AG09309 (cell line): Measurements from ENCODE around the gene NPPA.

ENCODE experiments used
- DNase-seq: peaks from one replicate; pipeline ENCODE4 v3.0.0-alpha.2; 2010; ENCODE audit warnings: low read depth
- H3K4me3 ChIP-seq: 2 replicates; pipeline ENCODE4 v1.5.1; 2011; ENCODE audit warnings: mild to moderate bottlenecking, low read depth, low read length, moderate library complexity; ENCODE audit not compliant: control insufficient read depth
- TF ChIP-seq, protein P1 (sequence below): IDR thresholded peaks from 2 replicates; pipeline ENCODE4 v1.5.1; 2011; ENCODE audit warnings: mild to moderate bottlenecking, low read depth, low read length, inconsistent platforms; ENCODE audit not compliant: insufficient read depth, control insufficient read depth; ENCODE audit errors: missing control alignments

NPPA gene

DNA sequence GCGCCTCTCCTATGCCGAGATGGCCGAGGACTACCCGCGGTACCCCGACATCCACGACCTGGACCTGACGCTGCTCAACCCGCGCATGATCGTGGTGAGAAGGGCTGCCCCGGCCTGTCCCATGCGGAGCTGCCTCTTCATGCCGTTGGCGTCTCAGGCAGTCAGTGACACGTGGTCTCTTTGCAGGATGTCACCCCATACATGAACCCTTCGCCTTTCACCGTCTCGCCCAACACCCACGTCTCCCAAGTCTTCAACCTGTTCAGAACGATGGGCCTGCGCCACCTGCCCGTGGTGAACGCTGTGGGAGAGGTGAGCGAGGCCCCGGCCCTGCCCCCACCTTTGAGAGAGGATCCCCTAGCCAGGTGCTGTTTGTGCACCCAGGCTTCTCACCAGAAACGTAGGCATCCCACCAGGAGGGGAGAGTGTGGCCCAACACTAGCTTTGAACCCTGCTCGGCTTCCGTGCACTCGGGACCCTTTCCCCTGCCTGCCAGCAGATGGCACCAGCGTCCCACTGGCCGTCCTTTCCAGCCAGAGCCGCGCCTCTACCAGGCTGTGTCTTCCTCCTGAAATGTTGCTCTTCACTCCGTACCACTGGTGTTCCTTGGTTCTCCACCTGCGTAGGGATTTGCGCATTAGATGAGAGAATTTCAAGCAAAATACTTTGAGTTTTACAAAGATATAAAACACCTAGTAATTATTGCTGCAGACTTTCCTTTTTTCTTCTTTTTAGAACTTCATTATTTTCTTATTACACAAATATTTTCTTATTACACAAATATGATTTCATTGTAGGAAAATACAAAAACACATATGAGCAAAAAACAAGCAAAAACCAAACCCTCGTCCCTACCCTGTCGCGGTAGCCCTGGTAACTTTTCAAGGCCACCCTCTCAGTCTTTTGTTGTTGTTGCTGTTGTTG is 9.0 kb downstream of the NPPA start:
- no peak overlapping the region for H3K4me3 ChIP-seq
- DNase-seq: no peak
- TF ChIP-seq, protein P1, sequence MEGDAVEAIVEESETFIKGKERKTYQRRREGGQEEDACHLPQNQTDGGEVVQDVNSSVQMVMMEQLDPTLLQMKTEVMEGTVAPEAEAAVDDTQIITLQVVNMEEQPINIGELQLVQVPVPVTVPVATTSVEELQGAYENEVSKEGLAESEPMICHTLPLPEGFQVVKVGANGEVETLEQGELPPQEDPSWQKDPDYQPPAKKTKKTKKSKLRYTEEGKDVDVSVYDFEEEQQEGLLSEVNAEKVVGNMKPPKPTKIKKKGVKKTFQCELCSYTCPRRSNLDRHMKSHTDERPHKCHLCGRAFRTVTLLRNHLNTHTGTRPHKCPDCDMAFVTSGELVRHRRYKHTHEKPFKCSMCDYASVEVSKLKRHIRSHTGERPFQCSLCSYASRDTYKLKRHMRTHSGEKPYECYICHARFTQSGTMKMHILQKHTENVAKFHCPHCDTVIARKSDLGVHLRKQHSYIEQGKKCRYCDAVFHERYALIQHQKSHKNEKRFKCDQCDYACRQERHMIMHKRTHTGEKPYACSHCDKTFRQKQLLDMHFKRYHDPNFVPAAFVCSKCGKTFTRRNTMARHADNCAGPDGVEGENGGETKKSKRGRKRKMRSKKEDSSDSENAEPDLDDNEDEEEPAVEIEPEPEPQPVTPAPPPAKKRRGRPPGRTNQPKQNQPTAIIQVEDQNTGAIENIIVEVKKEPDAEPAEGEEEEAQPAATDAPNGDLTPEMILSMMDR: peak; percentile 99

DNA sequence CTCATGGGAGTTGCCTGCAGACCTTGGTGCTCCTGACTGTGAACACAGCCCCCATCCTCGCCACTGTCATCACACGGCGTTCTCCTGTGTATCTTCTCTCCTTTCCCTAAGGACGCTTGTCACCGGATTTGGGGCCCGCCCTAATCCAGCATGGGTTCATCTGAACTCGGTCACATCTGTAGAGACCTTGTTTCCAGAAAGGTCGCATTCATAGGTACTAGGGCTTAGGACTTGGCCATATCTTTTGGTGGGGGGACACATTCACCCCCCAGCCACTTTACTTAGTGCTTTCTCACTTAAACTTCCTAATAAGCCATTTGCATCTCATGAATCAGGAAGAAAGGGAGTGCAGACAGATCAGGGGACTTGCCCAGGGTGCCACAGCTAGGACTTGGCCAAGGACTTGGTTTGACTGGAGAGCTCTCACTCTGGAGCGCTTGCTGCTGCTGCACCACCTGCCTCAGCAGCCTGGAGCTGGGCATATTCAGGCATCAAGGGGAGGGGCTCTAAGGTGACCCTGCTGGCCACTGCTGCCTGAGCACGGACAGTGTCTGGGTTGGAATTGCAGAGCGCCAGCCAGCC is 9.7 kb downstream of the NPPA start:
- TF ChIP-seq, protein P1: no peak
- no peak for DNase-seq
- H3K4me3 ChIP-seq: no peak overlapping the region

DNA sequence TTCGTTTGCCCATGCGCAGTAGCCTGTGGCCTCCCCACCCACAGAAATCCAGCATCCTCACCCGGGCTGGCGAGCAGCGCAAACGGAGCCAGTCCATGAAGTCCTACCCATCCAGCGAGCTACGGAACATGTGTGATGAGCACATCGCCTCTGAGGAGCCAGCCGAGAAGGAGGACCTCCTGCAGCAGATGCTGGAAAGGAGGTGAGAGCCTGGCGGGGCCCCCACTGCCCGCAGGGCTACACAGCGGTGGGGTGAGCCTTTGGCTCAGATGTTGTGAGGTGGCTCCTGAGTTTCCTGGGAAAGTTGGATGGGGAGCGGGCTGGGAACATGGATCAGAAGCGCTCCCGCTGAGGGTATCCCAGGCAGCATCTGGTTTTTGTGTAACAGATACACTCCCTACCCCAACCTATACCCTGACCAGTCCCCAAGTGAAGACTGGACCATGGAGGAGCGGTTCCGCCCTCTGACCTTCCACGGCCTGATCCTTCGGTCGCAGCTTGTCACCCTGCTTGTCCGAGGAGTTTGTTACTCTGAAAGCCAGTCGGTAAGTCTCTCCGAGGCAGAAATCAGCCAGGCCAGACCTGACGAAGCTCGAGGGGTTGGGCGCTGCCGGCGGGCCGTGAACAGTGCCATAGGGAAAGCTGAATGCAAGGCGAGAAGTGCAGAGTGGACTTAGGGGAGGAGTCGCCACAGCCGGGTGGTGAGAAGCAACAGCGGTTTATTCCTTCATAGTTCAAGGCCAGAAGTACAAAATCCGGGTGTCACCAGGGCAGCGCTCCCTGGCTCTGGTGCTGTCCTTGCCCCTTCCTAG is 10.4 kb downstream of the NPPA start:
- H3K4me3 ChIP-seq: no peak overlapping the region
- DNase-seq: no peak
- TF ChIP-seq, protein P1: no peak

DNA sequence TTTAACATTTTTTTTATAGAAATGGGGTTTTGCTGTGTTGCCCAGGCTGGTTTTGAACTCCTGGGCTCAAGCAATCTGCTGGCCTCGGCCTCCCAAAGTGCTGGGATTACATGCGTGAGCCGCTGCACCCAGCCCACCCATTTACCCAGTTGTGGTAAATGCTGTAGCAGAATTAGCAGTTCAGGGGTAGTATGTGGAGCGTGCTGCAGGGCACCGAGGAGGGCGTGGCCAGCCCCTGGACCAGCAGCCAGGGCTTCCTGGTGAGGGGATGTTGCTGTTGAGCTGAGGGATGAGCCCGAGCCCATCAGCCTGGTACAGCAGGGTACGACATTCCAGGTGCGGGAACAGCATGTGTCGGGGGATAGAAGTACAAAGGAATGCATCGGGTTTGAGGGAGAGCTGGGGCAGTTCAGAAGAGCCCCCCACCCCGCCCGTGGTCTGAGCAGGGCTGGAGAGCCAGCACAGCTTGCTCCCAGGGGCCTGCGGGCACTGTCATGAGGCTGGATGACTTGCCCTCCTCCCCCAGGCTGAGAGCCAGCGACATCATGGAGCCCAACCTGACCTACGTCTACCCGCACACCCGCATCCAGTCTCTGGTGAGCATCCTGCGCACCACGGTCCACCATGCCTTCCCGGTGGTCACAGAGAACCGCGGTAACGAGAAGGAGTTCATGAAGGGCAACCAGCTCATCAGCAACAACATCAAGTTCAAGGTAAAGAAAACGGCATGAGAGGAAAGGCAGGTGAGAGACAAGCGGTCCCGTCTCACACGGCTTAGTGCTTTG is 11.9 kb downstream of the NPPA start:
- TF ChIP-seq, protein P1: no peak
- DNase-seq: no peak
- no peak overlapping the region for H3K4me3 ChIP-seq

DNA sequence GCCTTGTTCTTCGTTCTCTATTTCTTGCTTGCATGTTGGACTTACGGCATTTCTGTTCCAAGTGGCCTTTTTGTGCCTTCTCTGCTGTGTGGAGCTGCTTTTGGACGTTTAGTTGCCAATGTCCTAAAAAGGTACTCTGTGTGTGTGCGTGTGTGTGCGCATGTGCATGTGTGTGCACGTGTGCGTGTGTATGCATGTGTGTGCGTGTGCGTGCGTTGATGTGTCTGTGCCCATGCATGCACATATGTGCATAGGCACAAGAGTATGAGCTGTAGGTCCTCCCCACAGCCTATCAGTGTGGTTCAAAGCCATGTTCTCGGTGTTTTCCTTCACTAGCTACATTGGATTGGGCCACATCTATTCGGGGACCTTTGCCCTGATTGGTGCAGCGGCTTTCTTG is 13.7 kb downstream of the NPPA start:
- DNase-seq: no peak
- TF ChIP-seq, protein P1: no peak
- H3K4me3 ChIP-seq: no peak overlapping the region

DNA sequence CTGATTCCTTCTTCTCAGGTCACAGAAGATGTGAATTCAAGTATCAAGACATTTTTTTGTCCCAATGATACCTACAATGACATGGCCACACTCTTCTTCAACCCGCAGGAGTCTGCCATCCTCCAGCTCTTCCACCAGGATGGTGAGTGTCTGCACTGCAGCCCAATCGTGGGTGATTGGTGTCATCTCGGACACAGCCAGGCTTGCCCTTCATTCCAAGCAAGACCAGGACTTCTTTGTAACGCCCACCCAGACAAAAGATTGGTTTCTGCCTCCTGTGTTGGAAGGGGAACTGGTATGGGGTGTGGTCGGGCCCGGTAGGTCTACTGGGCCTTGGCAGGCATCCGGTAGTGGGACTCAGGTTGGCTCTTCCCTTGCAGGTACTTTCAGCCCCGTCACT is 14.1 kb downstream of the NPPA start:
- TF ChIP-seq, protein P1: no peak
- no peak for DNase-seq
- H3K4me3 ChIP-seq: no peak overlapping the region
